Neural crest cell (in vitro differentiated cells): ENCODE data around the gene RFTN2. TPM values are rescaled to one million over a fixed set of nuclear protein-coding genes. Genes with fewer than 3 reads are reported as not detected.
A peak's percentile ranks its signal among the peaks of the same experiment; 100 is the strongest.

Experiments used
- DNase-seq: peaks from one replicate; pipeline ENCODE4 v3.0.0; 2021; ENCODE audit warnings: low read depth, mixed read lengths, low spot score
- H3K27ac Mint-ChIP-seq: one replicate; pipeline ENCODE4 v1.8.0; 2021; ENCODE audit warnings: mild to moderate bottlenecking, mixed read lengths; ENCODE audit not compliant: unreplicated experiment
- H3K27me3 Mint-ChIP-seq: 2 replicates; pipeline ENCODE4 v1.8.0; 2021; ENCODE audit warnings: low read depth, mild to moderate bottlenecking, mixed read lengths
- H3K36me3 Mint-ChIP-seq: 2 replicates; pipeline ENCODE4 v1.8.0; 2021; ENCODE audit warnings: low read depth, mild to moderate bottlenecking, mixed read lengths
- H3K4me1 Mint-ChIP-seq: 2 replicates; pipeline ENCODE4 v1.8.0; 2021; ENCODE audit warnings: mixed read lengths
- H3K4me3 Mint-ChIP-seq: one replicate; pipeline ENCODE4 v1.8.0; 2021; ENCODE audit warnings: mild to moderate bottlenecking, mixed read lengths
- H3K9me3 Mint-ChIP-seq: 2 replicates; pipeline ENCODE4 v1.8.0; 2021; ENCODE audit warnings: mixed read lengths
- CTCF ChIP-seq: fragments of 200-600 bp; sonication (generic); conservative IDR thresholded peaks from 2 replicates; pipeline ENCODE4 v1.5.0; 2021; ENCODE audit warnings: antibody characterized with exemption, mild to moderate bottlenecking
- total RNA-seq: library from RNA; stranded (reverse); gene quantifications from 2 replicates; pipeline ENCODE4 v1.2.1, GENCODE V29; 2021

The RFTN2 gene
- total RNA-seq, 1 donor from 2014 or later: 16.0 TPM

GRCh38 chr2:197673106-197673505, 2.3 kb downstream of the RFTN2 start:
- no peak for TF ChIP-seq CTCF
- Mint-ChIP-seq H3K4me1 (peaks cover 56% of the 10 kb centered on the region), H3K27ac (peak overlapping the region; percentile 76), H3K4me3 (peak overlapping the region; percentile 85), H3K9me3 (peaks cover 10% of the 10 kb centered on the region), H3K36me3 (peaks cover 19% of the 10 kb centered on the region), H3K27me3 (no peaks in the 10 kb centered on the region)
- DNase-seq: no peak

GRCh38 chr2:197672371-197672893, 3.0 kb downstream of the RFTN2 start:
- Mint-ChIP-seq H3K4me1 (peaks cover 51% of the 10 kb centered on the region), H3K9me3 (peaks cover 12% of the 10 kb centered on the region), H3K27me3 (no peaks in the 10 kb centered on the region), H3K27ac (peak overlapping the region; percentile 48), H3K4me3 (peak overlapping the region; percentile 85), H3K36me3 (peaks cover 22% of the 10 kb centered on the region)
- no peak for DNase-seq
- TF ChIP-seq CTCF: no peak

DNA sequence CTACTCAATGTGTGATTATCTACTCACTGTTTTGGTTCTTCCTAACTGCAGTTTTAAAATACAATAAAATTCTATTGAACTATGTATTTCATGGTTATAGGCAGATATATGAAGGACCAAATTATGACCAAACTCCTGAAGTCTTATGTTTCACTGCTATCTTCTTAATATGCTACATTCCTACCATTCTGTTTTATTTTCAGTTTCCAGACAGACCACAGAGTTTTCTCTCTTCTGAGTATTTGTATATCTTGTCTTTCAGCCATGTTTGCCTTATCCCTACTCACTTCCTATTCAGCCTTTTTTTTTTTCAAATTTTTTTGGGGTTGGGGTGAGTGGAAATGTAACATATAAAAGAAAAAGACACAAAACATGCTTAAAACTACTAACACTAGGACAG, 6.3 kb downstream of the RFTN2 start:
- Mint-ChIP-seq H3K4me1 (peaks cover 29% of the 10 kb centered on the region), H3K27me3 (no peaks in the 10 kb centered on the region), H3K27ac (no peak overlapping the region), H3K36me3 (peaks cover 41% of the 10 kb centered on the region), H3K4me3 (no peak overlapping the region), H3K9me3 (peaks cover 20% of the 10 kb centered on the region)
- TF ChIP-seq CTCF: no peak
- no peak for DNase-seq

DNA sequence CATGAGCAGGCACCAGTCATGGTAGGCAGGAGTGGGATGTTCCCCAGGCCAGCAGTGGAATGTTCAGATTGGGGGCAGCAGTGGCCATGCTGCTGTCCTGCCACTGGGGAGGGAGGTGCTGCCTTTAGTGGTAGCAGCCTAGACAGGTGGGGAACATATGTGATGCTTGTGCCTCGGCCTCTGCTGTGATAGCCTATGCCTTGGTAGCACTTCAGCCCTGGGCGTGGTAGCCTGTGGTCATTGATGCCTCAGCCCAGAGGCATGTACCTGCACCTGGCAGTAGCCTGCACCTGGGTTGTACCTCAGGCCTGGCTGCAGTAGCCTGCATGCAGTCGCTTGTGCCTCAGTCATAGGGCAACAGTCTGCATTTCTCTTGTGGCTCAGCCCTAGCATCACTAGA, 7.1 kb downstream of the RFTN2 start:
- TF ChIP-seq CTCF: no peak
- no peak overlapping the region for H3K4me3 Mint-ChIP-seq
- H3K4me1 Mint-ChIP-seq: peaks cover 25% of the 10 kb centered on the region
- no peaks in the 10 kb centered on the region for H3K27me3 Mint-ChIP-seq
- H3K9me3 Mint-ChIP-seq: peaks cover 25% of the 10 kb centered on the region
- H3K36me3 Mint-ChIP-seq: peaks cover 49% of the 10 kb centered on the region
- no peak for DNase-seq
- H3K27ac Mint-ChIP-seq: no peak overlapping the region

DNA sequence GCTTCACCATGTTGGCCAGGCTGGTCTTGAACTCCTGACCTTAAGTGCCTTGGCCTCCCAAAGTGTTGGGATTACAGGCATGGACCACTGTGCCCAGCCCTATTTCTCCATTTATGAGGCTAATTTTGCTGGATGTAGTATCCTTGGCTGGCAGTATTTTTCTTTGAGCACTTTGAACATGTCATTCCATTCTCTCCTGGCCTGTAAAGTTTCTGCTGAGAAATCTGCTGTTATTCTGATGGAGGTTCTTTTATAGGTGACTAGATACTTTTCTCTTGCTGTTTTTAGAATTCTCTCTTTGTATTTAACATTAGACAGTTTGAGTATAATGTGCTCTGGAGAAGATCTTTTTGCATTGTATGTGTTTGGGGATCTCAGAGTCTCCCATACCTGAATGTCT, 9.1 kb downstream of the RFTN2 start:
- no peak overlapping the region for H3K27ac Mint-ChIP-seq
- no peak overlapping the region for H3K4me3 Mint-ChIP-seq
- no peak for DNase-seq
- peaks cover 60% of the 10 kb centered on the region for H3K36me3 Mint-ChIP-seq
- H3K4me1 Mint-ChIP-seq: peaks cover 12% of the 10 kb centered on the region
- no peaks in the 10 kb centered on the region for H3K27me3 Mint-ChIP-seq
- no peak for TF ChIP-seq CTCF
- H3K9me3 Mint-ChIP-seq: peaks cover 36% of the 10 kb centered on the region
